ENCODE measurements around the gene RAD54L. TPM values are rescaled to one million over a fixed set of nuclear protein-coding genes. Genes with fewer than 3 reads are reported as not detected.
A peak's percentile ranks its signal among the peaks of the same experiment; 100 is the strongest.

RAD54L gene
- total and polyA plus RNA-seq, 2 donors (not counting 1 experiment from before 2014, with no cell fraction given) = 0.66 to 1.3 TPM

GRCh38 chr1:46284058-46284457, 36.5 kb downstream of the RAD54L start:
- Histone ChIP-seq H3K4me3 (replicated peaks in 1 of 4; ENCODE audit: control extremely low read depth in 1 of 4, insufficient read depth in 1 of 4, low read depth in 3 of 4, low read length in 4 of 4) (no peak overlapping the region), H3K9ac (ENCODE audit: insufficient read depth, low read length) (no peak overlapping the region)
- DNase-seq (ENCODE audit: low read depth in 2 of 2) = no peak

GRCh38 chr1:46284597-46285564, 37.3 kb downstream of the RAD54L start:
- Histone ChIP-seq H4K20me1 (ENCODE audit: control insufficient read depth, extremely low read depth, insufficient read depth, low read length) (peaks cover 1% of the 10 kb centered on the region), H3K27ac (ENCODE audit: insufficient read depth, low read length) (no peak overlapping the region), H3K4me2 (ENCODE audit: extremely low read depth, insufficient read depth, low read length) (no peak overlapping the region), H3K9ac (ENCODE audit: insufficient read depth, low read length) (no peak overlapping the region), H3K4me1 (ENCODE audit: control insufficient read depth, extremely low read depth, insufficient read depth, low read length) (no peaks in the 10 kb centered on the region), H3K9me3 (ENCODE audit: control insufficient read depth, insufficient read depth, low read depth, low read length) (no peaks in the 10 kb centered on the region), H2AFZ (ENCODE audit: low read length) (no peak overlapping the region), H3K79me2 (ENCODE audit: control insufficient read depth, insufficient read depth, low read length) (no peaks in the 10 kb centered on the region), H3K4me3 (replicated peaks in 1 of 4; ENCODE audit: control extremely low read depth in 1 of 4, insufficient read depth in 1 of 4, low read depth in 3 of 4, low read length in 4 of 4) (no peak overlapping the region), H3K27me3 (ENCODE audit: control insufficient read depth, insufficient read depth, low read length) (no peaks in the 10 kb centered on the region), H3K36me3 (ENCODE audit: control insufficient read depth, insufficient read depth, low read length) (peaks cover 27% of the 10 kb centered on the region)
- TF ChIP-seq EZH2 (IDR thresholded peaks at IDR 0.05; ENCODE audit: low read length, missing control alignments) (no peak), CTCF (conservative IDR thresholded peaks at IDR 0.05 in 1 of 2, IDR thresholded peaks at IDR 0.05 in 1 of 2; ENCODE audit: low read depth in 1 of 2, low read length in 2 of 2) (no peak)
- peak; percentile 16 to 18 for DNase-seq (ENCODE audit: low read depth in 2 of 2)

More at GRCh38 chr1:46284058-46284457, 36.5 kb downstream of the RAD54L start:
- no peaks in the 10 kb centered on the region for H3K4me1 ChIP-seq (ENCODE audit: control insufficient read depth, extremely low read depth, insufficient read depth, low read length)
- no peak for TF ChIP-seq EZH2 (IDR thresholded peaks at IDR 0.05; ENCODE audit: low read length, missing control alignments)
- TF ChIP-seq CTCF (conservative IDR thresholded peaks at IDR 0.05 in 1 of 2, IDR thresholded peaks at IDR 0.05 in 1 of 2; ENCODE audit: low read depth in 1 of 2, low read length in 2 of 2) = no peak
- H3K27ac ChIP-seq (ENCODE audit: insufficient read depth, low read length) = no peak overlapping the region
- no peaks in the 10 kb centered on the region for H3K79me2 ChIP-seq (ENCODE audit: control insufficient read depth, insufficient read depth, low read length)
- H4K20me1 ChIP-seq (ENCODE audit: control insufficient read depth, extremely low read depth, insufficient read depth, low read length) = peaks cover 1% of the 10 kb centered on the region
- no peak overlapping the region for H2AFZ ChIP-seq (ENCODE audit: low read length)
- H3K9me3 ChIP-seq (ENCODE audit: control insufficient read depth, insufficient read depth, low read depth, low read length) = no peaks in the 10 kb centered on the region
- H3K36me3 ChIP-seq (ENCODE audit: control insufficient read depth, insufficient read depth, low read length) = peaks cover 32% of the 10 kb centered on the region
- H3K4me2 ChIP-seq (ENCODE audit: extremely low read depth, insufficient read depth, low read length) = no peak overlapping the region
- H3K27me3 ChIP-seq (ENCODE audit: control insufficient read depth, insufficient read depth, low read length) = no peaks in the 10 kb centered on the region

- Histone ChIP-seq H3K36me3 (ENCODE audit: control insufficient read depth, insufficient read depth, low read length) (peaks cover 22% of the 10 kb centered on the region), H4K20me1 (ENCODE audit: control insufficient read depth, extremely low read depth, insufficient read depth, low read length) (peaks cover 1% of the 10 kb centered on the region), H3K27me3 (ENCODE audit: control insufficient read depth, insufficient read depth, low read length) (no peaks in the 10 kb centered on the region), H3K79me2 (ENCODE audit: control insufficient read depth, insufficient read depth, low read length) (no peaks in the 10 kb centered on the region), H3K4me2 (ENCODE audit: extremely low read depth, insufficient read depth, low read length) (no peak overlapping the region), H3K9me3 (ENCODE audit: control insufficient read depth, insufficient read depth, low read depth, low read length) (no peaks in the 10 kb centered on the region), H3K27ac (ENCODE audit: insufficient read depth, low read length) (no peak overlapping the region), H2AFZ (ENCODE audit: low read length) (no peak overlapping the region), H3K9ac (ENCODE audit: insufficient read depth, low read length) (no peak overlapping the region), H3K4me1 (ENCODE audit: control insufficient read depth, extremely low read depth, insufficient read depth, low read length) (no peaks in the 10 kb centered on the region), H3K4me3 (replicated peaks in 1 of 4; ENCODE audit: control extremely low read depth in 1 of 4, insufficient read depth in 1 of 4, low read depth in 3 of 4, low read length in 4 of 4) (no peak overlapping the region)
- TF ChIP-seq EZH2 (IDR thresholded peaks at IDR 0.05; ENCODE audit: low read length, missing control alignments) (no peak), CTCF (conservative IDR thresholded peaks at IDR 0.05 in 1 of 2, IDR thresholded peaks at IDR 0.05 in 1 of 2; ENCODE audit: low read depth in 1 of 2, low read length in 2 of 2) (no peak)
- no peak for DNase-seq (ENCODE audit: low read depth in 2 of 2)
Measured at GRCh38 chr1:46285730-46286477, 38.3 kb downstream of the RAD54L start.

All from fibroblast of lung (primary cell).